ENCODE results near the gene ROBO3.

ROBO3 gene

GRCh38 chr11:124895471-124895971 lies 30.3 kb downstream of the ROBO3 start:
- H3K36me3 ChIP-seq (ENCODE audit: control insufficient read depth in 4 of 4, insufficient read depth in 4 of 4, low read length in 3 of 4), result peaks cover 0 to 42% (median 2%) of the 10 kb centered on the region in 4 experiments
- H3K4me3 ChIP-seq (ENCODE audit: control insufficient read depth in 1 of 7, extremely low read depth in 1 of 7, insufficient read depth in 4 of 7, low read depth in 2 of 7, low read length in 6 of 7), result no peak overlapping the region
- no peaks in the 10 kb centered on the region for H3K27me3 ChIP-seq (replicated peaks in 2 of 5; ENCODE audit: control insufficient read depth in 4 of 5, insufficient read depth in 5 of 5, low read length in 4 of 5)
- ChIA-PET CTCF (interaction anchor here (4.2 to 5.3 kb wide), 2 partner anchors 14 to 19 kb away, joined by 19 to 39 read pairs; no protein-coding TSS in a partner anchor), POLR2A (interaction anchor here (0.5 to 0.6 kb wide), 2 partner anchors 602 to 986 kb away, joined by 3 read pairs; no protein-coding TSS in a partner anchor)
- peak overlapping the region in 1 of 2 experiments; percentile 18 for H3K27ac ChIP-seq (ENCODE audit: insufficient read depth in 1 of 2, low read depth in 1 of 2, low read length in 2 of 2, poor library complexity in 1 of 2, severe bottlenecking in 2 of 2)
- H3K9me3 ChIP-seq (ENCODE audit: control extremely low read depth in 1 of 5, control insufficient read depth in 4 of 5, insufficient read depth in 2 of 5, low read depth in 1 of 5, low read length in 4 of 5), result no peaks in the 10 kb centered on the region
- peaks cover 2 to 62% (median 38%) of the 10 kb centered on the region in 4 experiments for H3K4me1 ChIP-seq (ENCODE audit: control extremely low read depth in 1 of 4, control insufficient read depth in 4 of 4, insufficient read depth in 4 of 4, low read length in 3 of 4)
- WGBS (ENCODE audit: insufficient coverage), result 97% methylated on average over 20 of the region's 20 CpGs
- DNase-seq, result no peak

GRCh38 chr11:124896071-124896750 lies 31.0 kb downstream of the ROBO3 start:
- Histone ChIP-seq H3K27me3 (replicated peaks in 2 of 5; ENCODE audit: control insufficient read depth in 4 of 5, insufficient read depth in 5 of 5, low read length in 4 of 5) (no peaks in the 10 kb centered on the region), H3K4me1 (ENCODE audit: control extremely low read depth in 1 of 4, control insufficient read depth in 4 of 4, insufficient read depth in 4 of 4, low read length in 3 of 4) (peaks cover 2 to 62% (median 38%) of the 10 kb centered on the region in 4 experiments), H3K4me3 (ENCODE audit: control insufficient read depth in 1 of 7, extremely low read depth in 1 of 7, insufficient read depth in 4 of 7, low read depth in 2 of 7, low read length in 6 of 7) (peak overlapping the region in 3 of 7 experiments; percentile 63 to 74 (median 67)), H3K27ac (ENCODE audit: insufficient read depth in 1 of 2, low read depth in 1 of 2, low read length in 2 of 2, poor library complexity in 1 of 2, severe bottlenecking in 2 of 2) (peak overlapping the region in 1 of 2 experiments; percentile 65), H3K9me3 (ENCODE audit: control extremely low read depth in 1 of 5, control insufficient read depth in 4 of 5, insufficient read depth in 2 of 5, low read depth in 1 of 5, low read length in 4 of 5) (no peaks in the 10 kb centered on the region), H3K36me3 (ENCODE audit: control insufficient read depth in 4 of 4, insufficient read depth in 4 of 4, low read length in 3 of 4) (peaks cover 0 to 37% (median 0%) of the 10 kb centered on the region in 4 experiments)
- 88% methylated on average over 8 of the region's 16 CpGs for WGBS (ENCODE audit: insufficient coverage)
- POLR2A ChIA-PET, result interaction anchor here (0.9 kb wide), 1 partner anchor 32 kb away, joined by 3 read pairs; no protein-coding TSS in a partner anchor
- DNase-seq, result no peak
- CTCF ChIA-PET, result interaction anchor here (0.8 to 2.1 kb wide), 3 partner anchors 20 to 150 kb away, joined by 3 to 11 read pairs (median 3); no protein-coding TSS in a partner anchor

- Histone ChIP-seq H3K27me3 (replicated peaks in 2 of 5; ENCODE audit: control insufficient read depth in 4 of 5, insufficient read depth in 5 of 5, low read length in 4 of 5) (no peaks in the 10 kb centered on the region), H3K4me3 (ENCODE audit: control insufficient read depth in 1 of 7, extremely low read depth in 1 of 7, insufficient read depth in 4 of 7, low read depth in 2 of 7, low read length in 6 of 7) (peak overlapping the region in 5 of 7 experiments; percentile 6 to 74 (median 63)), H3K36me3 (ENCODE audit: control insufficient read depth in 4 of 4, insufficient read depth in 4 of 4, low read length in 3 of 4) (peaks cover 0 to 30% (median 0%) of the 10 kb centered on the region in 4 experiments), H3K27ac (ENCODE audit: insufficient read depth in 1 of 2, low read depth in 1 of 2, low read length in 2 of 2, poor library complexity in 1 of 2, severe bottlenecking in 2 of 2) (peak overlapping the region in 1 of 2 experiments; percentile 65), H3K9me3 (ENCODE audit: control extremely low read depth in 1 of 5, control insufficient read depth in 4 of 5, insufficient read depth in 2 of 5, low read depth in 1 of 5, low read length in 4 of 5) (no peaks in the 10 kb centered on the region), H3K4me1 (ENCODE audit: control extremely low read depth in 1 of 4, control insufficient read depth in 4 of 4, insufficient read depth in 4 of 4, low read length in 3 of 4) (peaks cover 2 to 62% (median 38%) of the 10 kb centered on the region in 4 experiments)
- ChIA-PET CTCF (interaction anchor here (0.8 to 3.5 kb wide), 7 partner anchors 12 to 150 kb away, joined by 3 to 19 read pairs (median 5); partner anchors contain the start of genes CCDC15, HEPN1 and ROBO3), POLR2A (interaction anchor here (0.6 to 0.9 kb wide), 2 partner anchors 11 to 31 kb away, joined by 3 read pairs; no protein-coding TSS in a partner anchor)
- DNase-seq, result no peak
- 19% methylated on average over 9 of the region's 9 CpGs for WGBS (ENCODE audit: insufficient coverage)
Observed at GRCh38 chr11:124896821-124897391, 31.7 kb downstream of the ROBO3 start.

GRCh38 chr11:124897674-124898262 lies 32.5 kb downstream of the ROBO3 start, which contains the start of gene ROBO4:
Gene ROBO4, minus strand, starts transcription at chr11:124897865. Its CDS starts 70 bp downstream, at chr11:124897795.
- 0% methylated on average over 9 of the region's 12 CpGs for WGBS (ENCODE audit: insufficient coverage)
- no peaks in the 10 kb centered on the region for H3K27me3 ChIP-seq (replicated peaks in 2 of 5; ENCODE audit: control insufficient read depth in 4 of 5, insufficient read depth in 5 of 5, low read length in 4 of 5)
- peaks cover 0 to 55% (median 35%) of the 10 kb centered on the region in 4 experiments for H3K4me1 ChIP-seq (ENCODE audit: control extremely low read depth in 1 of 4, control insufficient read depth in 4 of 4, insufficient read depth in 4 of 4, low read length in 3 of 4)
- H3K4me3 ChIP-seq (ENCODE audit: control insufficient read depth in 1 of 7, extremely low read depth in 1 of 7, insufficient read depth in 4 of 7, low read depth in 2 of 7, low read length in 6 of 7), result peak within 1 kb of the TSS in 6 of 7 experiments; percentile 6 to 74 (median 54)
- peaks cover 0 to 25% (median 0%) of the 10 kb centered on the region in 4 experiments for H3K36me3 ChIP-seq (ENCODE audit: control insufficient read depth in 4 of 4, insufficient read depth in 4 of 4, low read length in 3 of 4)
- DNase-seq, result peak in 2 of 3 donors; percentile 68 to 73
- peak within 1 kb of the TSS in 1 of 2 experiments; percentile 65 for H3K27ac ChIP-seq (ENCODE audit: insufficient read depth in 1 of 2, low read depth in 1 of 2, low read length in 2 of 2, poor library complexity in 1 of 2, severe bottlenecking in 2 of 2)
- ChIA-PET POLR2A (interaction anchor here (0.8 kb wide), 1 partner anchor 16 kb away, joined by 4 read pairs; no protein-coding TSS in a partner anchor), CTCF (interaction anchor here (0.7 to 3.5 kb wide), 9 partner anchors 9 to 57 kb away, joined by 3 to 19 read pairs (median 5); partner anchors contain the start of genes CCDC15, HEPN1 and ROBO3)
- no peaks in the 10 kb centered on the region for H3K9me3 ChIP-seq (ENCODE audit: control extremely low read depth in 1 of 5, control insufficient read depth in 4 of 5, insufficient read depth in 2 of 5, low read depth in 1 of 5, low read length in 4 of 5)

- peak overlapping the region in 3 of 7 experiments; percentile 46 to 74 (median 67) for H3K4me3 ChIP-seq (ENCODE audit: control insufficient read depth in 1 of 7, extremely low read depth in 1 of 7, insufficient read depth in 4 of 7, low read depth in 2 of 7, low read length in 6 of 7)
- POLR2A ChIA-PET, result interaction anchor here (0.8 kb wide), 1 partner anchor 17 kb away, joined by 4 read pairs; no protein-coding TSS in a partner anchor
- peak in 2 of 3 donors; percentile 27 to 46 for DNase-seq
- H3K27me3 ChIP-seq (replicated peaks in 2 of 5; ENCODE audit: control insufficient read depth in 4 of 5, insufficient read depth in 5 of 5, low read length in 4 of 5), result no peaks in the 10 kb centered on the region
- WGBS (ENCODE audit: insufficient coverage), result 50% methylated on average over 1 of the region's 3 CpGs
- peaks cover 0 to 50% (median 32%) of the 10 kb centered on the region in 4 experiments for H3K4me1 ChIP-seq (ENCODE audit: control extremely low read depth in 1 of 4, control insufficient read depth in 4 of 4, insufficient read depth in 4 of 4, low read length in 3 of 4)
- H3K36me3 ChIP-seq (ENCODE audit: control insufficient read depth in 4 of 4, insufficient read depth in 4 of 4, low read length in 3 of 4), result peaks cover 0 to 21% (median 0%) of the 10 kb centered on the region in 4 experiments
- CTCF ChIA-PET, result interaction anchor here (0.6 to 3.5 kb wide), 12 partner anchors 10 to 56 kb away, joined by 3 to 19 read pairs (median 5); partner anchors contain the start of genes CCDC15, HEPN1 and ROBO3
- peak overlapping the region in 1 of 2 experiments; percentile 65 for H3K27ac ChIP-seq (ENCODE audit: insufficient read depth in 1 of 2, low read depth in 1 of 2, low read length in 2 of 2, poor library complexity in 1 of 2, severe bottlenecking in 2 of 2)
- H3K9me3 ChIP-seq (ENCODE audit: control extremely low read depth in 1 of 5, control insufficient read depth in 4 of 5, insufficient read depth in 2 of 5, low read depth in 1 of 5, low read length in 4 of 5), result no peaks in the 10 kb centered on the region
Observed at GRCh38 chr11:124898263-124898680, 33.0 kb downstream of the ROBO3 start.

- 85% methylated on average over 3 of the region's 5 CpGs for WGBS (ENCODE audit: insufficient coverage)
- H3K27ac ChIP-seq (ENCODE audit: insufficient read depth in 1 of 2, low read depth in 1 of 2, low read length in 2 of 2, poor library complexity in 1 of 2, severe bottlenecking in 2 of 2), result peak overlapping the region in 1 of 2 experiments; percentile 2
- H3K9me3 ChIP-seq (ENCODE audit: control extremely low read depth in 1 of 5, control insufficient read depth in 4 of 5, insufficient read depth in 2 of 5, low read depth in 1 of 5, low read length in 4 of 5), result no peaks in the 10 kb centered on the region
- CTCF ChIA-PET, result interaction anchor here (0.6 to 3.5 kb wide), 8 partner anchors 10 to 56 kb away, joined by 3 to 19 read pairs (median 6); partner anchors contain the start of genes CCDC15 and HEPN1
- H3K4me1 ChIP-seq (ENCODE audit: control extremely low read depth in 1 of 4, control insufficient read depth in 4 of 4, insufficient read depth in 4 of 4, low read length in 3 of 4), result peaks cover 0 to 46% (median 29%) of the 10 kb centered on the region in 4 experiments
- DNase-seq, result no peak
- no peak overlapping the region for H3K4me3 ChIP-seq (ENCODE audit: control insufficient read depth in 1 of 7, extremely low read depth in 1 of 7, insufficient read depth in 4 of 7, low read depth in 2 of 7, low read length in 6 of 7)
- H3K27me3 ChIP-seq (replicated peaks in 2 of 5; ENCODE audit: control insufficient read depth in 4 of 5, insufficient read depth in 5 of 5, low read length in 4 of 5), result no peaks in the 10 kb centered on the region
- POLR2A ChIA-PET, result no interaction called here
- H3K36me3 ChIP-seq (ENCODE audit: control insufficient read depth in 4 of 4, insufficient read depth in 4 of 4, low read length in 3 of 4), result peaks cover 0 to 17% (median 0%) of the 10 kb centered on the region in 4 experiments
Observed at GRCh38 chr11:124898711-124899110, 33.5 kb downstream of the ROBO3 start.
